HG03565 (cell line): Measurements from ENCODE around the gene KIAA1217.

Experiments
- ATAC-seq: cut with Tn5 transposase; IDR thresholded peaks from one replicate; pipeline ENCODE4 v1.9.1; 2021; ENCODE audit warnings: mild to moderate bottlenecking, moderate library complexity; ENCODE audit not compliant: unreplicated experiment

Gene KIAA1217

DNA sequence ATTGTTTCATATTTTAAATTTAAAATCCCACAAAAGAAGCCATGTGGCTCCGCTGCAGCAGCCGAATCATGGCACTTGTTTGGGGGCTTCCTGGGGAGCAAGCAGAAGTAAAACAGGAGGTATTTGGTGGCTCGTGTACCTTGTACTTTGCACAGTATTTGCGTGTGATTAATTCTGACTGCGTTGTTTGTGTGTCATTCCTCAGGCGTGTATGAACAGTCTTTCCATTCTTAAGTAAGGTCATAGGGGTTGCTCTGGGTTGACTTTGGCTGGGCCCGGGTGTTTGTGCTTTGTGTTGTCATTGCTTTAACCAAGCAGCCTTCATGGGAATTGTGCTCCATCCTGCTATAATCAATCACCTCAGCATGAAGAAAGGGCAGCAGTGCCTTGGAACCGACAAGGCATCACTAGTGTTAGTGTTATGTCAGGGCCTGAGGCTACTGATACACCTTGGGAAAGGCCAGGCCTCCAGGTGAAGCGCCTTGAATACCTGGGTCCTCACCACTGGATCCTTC lies 332.4 kb downstream of the KIAA1217 start:
- ATAC-seq = no peak

- no peak for ATAC-seq
Observed at GRCh38 chr10:24542314-24543270, 333.7 kb downstream of the KIAA1217 start.

- ATAC-seq = no peak
Observed at GRCh38 chr10:24544776-24545175, 335.8 kb downstream of the KIAA1217 start.

DNA sequence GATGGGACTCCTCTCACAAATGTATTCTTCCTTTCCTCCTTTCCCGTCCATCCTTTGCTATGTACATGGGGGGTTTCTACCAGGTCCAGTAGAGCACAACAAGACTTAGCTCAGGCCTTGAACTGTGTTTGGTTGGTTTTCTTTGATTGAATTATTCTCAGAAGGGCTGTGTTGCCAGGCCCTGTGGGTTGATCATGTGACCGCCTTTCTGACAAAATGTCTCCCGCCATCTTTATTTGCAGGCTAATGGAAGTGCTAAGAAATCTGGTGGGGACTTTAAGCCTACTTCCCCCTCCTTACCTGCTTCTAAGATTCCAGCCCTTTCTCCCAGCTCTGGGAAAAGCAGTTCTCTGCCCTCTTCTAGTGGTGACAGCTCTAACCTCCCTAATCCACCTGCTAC lies 336.6 kb downstream of the KIAA1217 start:
- ATAC-seq = no peak

DNA sequence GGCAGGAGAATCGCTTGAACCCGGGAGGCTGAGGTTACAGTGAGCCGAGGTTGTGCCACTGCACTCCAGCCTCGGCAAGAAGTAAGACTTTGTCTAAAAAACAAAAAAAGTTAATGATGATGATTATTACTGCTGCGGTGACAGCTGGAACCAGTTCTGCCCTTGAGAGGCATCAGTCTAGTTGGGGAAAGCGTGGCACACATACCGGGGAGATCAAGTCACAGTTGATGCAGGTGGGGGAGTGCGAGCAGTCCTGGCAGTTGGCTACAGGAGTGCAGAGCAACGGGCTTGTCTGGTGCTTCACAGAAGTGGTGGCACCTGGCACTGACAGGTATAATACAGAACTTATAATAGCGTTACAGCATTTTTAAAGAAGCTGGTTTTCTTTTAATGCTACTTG lies 341.7 kb downstream of the KIAA1217 start:
- no peak for ATAC-seq

DNA sequence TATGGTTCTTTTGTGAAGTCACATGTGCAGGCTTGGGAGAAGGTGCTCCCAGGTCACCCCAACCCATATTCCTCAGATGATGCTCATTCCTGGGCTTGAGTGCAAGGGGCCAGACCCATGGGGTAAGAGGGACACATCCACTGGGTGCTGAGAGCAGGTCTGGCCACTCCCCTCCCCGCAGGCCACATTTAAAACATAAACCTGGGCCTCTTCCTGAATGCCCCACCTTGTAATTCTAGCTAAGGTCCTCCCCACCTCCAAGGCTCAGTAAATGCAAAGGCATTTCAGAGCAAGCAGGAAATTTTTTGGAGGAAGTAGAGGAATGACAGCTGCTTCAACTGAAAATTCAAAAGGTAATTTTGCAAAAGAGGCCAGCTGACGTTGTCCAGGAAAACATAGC lies 342.2 kb downstream of the KIAA1217 start:
- no peak for ATAC-seq

- ATAC-seq = peak; percentile 50
Observed at GRCh38 chr10:24552346-24553016, 343.5 kb downstream of the KIAA1217 start.

DNA sequence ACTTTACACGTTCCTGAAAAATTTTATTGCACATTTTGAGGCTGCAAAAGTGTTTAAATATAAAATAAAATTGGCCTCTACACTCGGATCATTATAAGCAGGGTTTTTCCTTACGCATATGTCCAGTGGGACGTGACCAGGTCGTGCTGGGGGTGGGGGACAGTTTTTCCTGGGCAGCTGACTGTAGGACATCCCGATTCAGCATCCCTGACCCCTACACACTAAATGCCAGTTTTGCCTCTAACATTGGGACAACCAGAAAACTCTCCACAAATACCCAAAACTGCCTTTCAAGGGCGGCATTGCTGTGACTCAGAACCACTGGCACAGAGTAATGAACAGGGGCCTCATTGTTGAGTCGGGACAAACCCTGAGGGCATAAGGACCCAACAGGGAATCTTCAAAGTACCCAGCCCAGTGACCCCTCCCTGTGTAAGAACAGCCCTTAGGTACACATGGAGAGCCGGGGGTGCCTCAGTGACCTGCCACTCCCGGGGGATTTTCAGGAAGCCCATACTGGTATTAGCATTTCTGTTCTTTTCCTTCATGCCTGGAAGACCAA lies 344.2 kb downstream of the KIAA1217 start:
- no peak for ATAC-seq

DNA sequence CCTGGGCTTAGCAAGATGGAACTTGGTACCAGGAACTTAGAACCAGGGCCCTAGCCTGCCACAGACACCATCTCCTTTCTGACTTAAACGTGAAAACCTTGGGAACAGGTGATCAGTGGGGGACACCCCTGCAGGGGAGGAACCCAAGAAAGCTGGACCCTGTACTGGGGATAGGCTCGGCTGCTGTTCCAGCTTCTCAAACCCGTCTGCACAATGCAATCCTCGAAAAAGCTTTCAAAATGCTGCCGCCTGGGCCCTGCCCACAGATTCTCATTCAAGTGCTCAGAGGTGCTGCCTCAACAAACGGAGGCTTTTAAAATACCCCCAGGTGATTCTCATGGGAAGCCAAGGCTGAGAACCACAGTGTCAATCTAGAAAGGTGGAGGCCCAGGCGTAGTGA lies 345.1 kb downstream of the KIAA1217 start:
- no peak for ATAC-seq

DNA sequence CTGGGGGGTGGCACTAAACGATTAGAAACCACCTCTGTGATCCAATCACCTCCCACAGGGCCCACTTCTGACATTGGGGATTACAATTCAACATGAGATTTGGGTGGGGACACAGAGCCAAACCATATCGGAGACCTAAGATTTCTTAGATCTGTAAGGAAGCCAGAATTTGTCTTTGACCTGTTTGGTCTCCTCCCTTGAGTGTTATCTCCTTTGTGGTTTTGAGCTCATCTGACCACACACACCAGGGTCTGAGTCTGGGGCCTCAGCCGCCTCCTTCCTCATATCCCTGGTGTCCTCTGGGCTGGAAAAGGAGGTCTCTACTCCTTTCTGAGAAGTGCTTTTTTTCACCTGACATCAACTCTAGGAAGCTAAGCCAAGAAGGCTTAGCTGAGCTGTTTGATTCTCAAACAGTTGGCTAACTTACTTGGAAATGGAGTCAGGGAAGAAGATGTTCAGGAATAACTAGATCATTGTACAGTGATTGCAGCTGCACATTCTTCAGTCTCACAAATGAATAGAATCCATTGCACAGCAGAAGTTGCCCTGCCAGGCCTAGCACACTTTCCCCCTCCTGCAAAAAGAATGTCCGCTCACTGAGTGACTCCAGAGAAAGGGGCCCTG lies 347.3 kb downstream of the KIAA1217 start:
- no peak for ATAC-seq

DNA sequence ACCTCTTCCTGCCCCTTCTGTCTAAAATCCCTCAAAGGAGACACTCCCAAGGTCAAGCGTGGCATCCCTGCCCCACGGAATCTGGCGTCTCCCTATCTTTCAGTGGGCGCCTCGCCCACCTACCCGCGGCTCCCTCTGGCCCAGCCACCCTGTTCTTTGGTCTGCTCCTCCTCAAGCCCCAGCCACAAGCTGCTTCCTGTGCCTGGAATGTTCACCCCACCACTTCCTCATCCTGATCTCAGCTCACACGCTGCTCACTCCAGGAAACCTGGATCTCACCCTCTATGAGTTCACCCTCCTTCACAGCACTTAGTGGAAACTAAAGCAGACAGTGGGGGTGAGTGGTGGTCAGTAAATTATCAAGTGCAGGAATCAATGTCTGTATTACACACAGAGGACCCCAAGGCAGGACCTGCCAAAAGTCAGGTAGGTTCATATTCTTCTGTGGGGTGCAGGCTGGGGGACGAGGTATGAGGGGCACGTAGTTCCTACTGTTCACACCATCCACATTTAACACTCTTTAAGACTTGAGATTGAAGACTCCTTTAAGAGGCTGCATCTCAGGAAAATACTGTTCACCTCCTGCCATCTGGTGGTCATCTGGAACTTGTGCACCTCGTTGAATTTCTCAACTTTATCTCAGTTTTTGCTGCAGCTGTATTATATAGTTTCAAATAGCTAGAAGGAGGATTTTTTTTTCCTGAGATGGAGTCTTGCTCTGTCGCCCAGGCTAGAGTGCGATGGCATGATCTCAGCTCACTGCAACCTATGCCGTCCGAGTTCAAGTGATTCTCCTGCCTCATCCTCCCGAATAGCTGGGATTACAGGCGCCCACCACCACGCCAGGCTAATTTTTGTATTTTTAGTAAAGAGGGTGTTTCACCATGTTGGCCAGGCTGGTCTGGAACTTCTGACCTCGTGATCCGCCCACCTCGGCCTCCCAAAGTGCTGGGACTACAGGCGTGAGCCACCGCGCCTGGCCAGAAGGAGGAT lies 348.1 kb downstream of the KIAA1217 start:
- peak; percentile 53 for ATAC-seq

DNA sequence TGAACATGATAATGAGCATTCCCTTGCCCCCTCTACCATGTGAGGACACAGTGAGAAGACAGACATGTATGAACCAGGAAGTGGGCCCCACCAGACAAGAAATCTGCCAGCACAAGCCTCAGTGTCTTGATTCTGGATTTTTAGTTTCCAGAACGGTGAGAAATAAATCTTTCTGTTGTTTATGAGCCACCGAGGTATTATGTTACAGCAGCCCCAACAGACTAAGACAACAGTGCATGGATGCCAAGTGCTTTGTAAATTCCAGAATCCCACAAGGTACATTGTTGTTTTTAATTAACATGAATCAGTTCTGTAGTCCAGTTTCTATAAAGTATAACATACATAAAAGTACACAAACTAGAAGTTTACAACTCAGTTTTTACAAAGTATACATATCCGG lies 352.5 kb downstream of the KIAA1217 start:
- no peak for ATAC-seq

- ATAC-seq = no peak
Observed at GRCh38 chr10:24568042-24568441, 359.1 kb downstream of the KIAA1217 start.

- no peak for ATAC-seq
Observed at GRCh38 chr10:24569330-24569796, 360.4 kb downstream of the KIAA1217 start.

DNA sequence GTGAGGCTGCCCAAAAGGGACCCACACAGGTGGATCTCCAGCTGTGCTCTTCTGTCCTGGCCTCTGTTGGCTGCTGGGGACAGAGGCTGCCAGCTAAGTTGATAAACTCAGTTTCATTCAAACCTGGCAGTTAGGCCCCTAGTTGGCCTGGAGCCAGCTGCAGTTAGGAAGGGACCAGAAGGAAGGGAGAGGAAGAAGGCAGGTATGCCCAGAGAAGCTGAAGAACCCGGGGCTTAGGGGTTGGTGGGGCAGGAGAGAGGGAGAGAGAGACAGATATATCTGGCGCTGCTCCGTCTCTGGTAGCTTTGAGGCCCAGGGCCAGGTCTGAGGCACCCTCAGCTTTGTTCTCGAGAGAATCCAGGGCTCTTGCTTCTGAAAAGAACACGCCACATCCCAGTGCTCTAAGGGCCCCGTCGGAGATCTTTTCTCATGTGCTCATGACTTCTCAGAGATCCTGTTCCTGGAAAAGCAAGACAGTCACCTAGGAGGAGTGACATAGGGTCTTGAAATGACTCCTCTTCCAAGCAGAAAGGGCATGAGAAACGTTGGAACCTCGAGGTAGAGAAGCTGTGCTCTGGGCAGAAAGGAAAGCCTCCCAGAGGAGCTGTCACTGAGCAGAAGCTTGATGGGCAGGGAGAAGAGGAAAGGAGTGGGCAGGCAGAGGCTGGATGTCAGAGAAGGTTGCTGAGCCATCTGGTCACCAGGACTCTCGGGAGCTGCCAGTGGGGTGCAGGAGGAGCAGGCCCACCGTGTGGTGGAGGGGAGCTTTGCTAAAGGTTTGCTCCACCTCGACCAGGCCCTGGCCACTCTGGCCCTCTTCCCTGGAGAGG lies 361.1 kb downstream of the KIAA1217 start:
- no peak for ATAC-seq

DNA sequence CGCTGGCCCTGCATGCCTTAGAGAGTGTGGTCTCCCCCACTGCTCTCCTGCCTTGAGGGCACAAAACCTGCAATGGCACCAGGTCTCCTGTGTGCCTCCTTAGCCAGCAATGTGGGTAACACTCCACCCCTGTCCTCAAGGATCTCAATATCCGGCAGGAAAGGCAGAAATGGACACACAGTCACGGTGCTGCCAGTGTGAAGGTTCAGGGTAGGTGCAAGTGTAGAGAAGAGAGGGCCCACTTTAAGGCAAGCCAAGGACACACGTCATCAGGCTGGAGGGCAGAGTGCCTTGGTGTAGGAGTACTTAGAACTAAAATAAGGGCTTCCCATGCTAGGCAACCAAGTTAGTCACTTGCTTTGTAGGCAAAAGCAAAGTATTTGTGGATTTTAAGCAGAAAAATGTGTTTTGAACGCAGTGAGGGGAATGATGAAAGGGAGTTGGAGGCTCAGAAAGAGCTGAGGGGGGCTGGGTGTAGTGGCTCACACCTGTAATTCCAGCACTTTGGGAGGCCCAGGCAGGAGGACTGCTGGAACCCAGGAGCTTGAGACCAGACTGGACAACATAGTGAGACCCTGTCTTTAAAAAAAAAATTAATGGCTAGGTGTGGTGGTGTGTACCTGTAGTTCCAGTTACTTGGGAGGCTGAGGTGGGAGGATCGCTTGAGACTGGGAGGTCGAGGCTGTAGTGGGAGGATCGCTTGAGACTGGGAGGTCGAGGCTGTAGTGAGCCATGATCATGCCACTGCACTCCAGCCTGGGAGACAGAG lies 361.9 kb downstream of the KIAA1217 start:
- ATAC-seq = no peak

GRCh38 chr10:24571870-24572450 lies 363.0 kb downstream of the KIAA1217 start:
- no peak for ATAC-seq

- no peak for ATAC-seq
Observed at GRCh38 chr10:24574161-24574560, 365.2 kb downstream of the KIAA1217 start.
